GM18858 (cell line): ENCODE data around the gene SLC22A15.

ENCODE experiments used
- ATAC-seq: cut with Tn5 transposase; IDR thresholded peaks from one replicate; pipeline ENCODE4 v1.9.1; 2021; ENCODE audit not compliant: unreplicated experiment

Gene SLC22A15

DNA sequence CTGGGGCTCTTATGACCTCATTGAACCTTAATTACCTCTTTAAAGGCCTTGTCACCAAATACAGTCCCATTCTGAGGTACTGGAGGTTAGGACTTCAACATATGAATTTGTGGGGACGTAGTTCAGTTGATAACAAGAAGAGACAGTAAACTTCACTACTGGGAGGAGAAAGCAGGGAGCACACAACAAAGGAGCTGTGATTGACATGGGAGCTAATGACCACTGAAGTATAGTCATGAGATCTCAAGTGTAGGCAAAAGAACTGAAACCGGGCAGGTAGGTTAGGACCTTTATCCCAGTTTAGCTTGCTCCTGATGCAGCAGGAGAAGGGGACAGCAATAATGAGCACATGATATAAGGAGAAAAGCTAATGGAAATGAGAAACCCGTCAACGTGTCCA, 123.1 kb downstream of the SLC22A15 start:
- no peak for ATAC-seq

DNA sequence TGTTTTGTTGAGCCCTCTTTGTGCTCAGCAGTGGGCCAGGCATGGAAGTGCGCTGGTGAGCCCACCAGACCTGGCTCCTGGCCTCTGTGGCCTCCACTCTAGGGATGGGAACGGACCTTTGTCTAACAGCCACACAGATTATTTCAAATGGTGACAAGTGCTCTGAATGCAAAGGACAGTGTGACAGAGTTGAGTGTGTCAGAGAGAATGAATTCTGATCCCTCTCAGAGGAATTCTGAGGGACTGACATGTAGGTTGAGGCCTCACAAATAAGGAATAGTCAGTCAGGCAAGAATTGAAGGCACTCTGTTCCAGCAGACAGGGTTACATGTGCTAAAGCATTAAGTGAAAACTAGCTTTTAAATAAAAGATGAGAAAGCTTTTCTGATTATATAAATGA, 123.6 kb downstream of the SLC22A15 start:
- no peak for ATAC-seq

DNA sequence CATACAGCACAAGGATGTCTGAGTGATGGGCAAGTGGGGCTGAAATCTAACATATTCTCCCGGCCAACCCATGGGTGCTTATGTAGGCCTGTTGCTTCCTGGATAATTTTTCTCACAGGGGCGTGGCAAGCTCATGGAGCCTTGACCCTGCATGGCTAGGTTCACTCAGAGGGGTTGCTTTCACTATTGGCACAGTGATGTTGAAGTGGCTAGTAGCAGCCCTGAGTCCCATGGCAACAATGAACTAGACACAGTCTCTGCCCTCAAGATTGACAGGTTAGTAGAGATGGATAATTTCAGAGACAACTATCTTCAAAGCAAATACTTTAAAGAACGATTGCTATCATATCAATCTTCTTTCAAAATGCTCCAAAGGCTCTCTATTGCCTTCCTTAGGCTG, 128.4 kb downstream of the SLC22A15 start:
- no peak for ATAC-seq

DNA sequence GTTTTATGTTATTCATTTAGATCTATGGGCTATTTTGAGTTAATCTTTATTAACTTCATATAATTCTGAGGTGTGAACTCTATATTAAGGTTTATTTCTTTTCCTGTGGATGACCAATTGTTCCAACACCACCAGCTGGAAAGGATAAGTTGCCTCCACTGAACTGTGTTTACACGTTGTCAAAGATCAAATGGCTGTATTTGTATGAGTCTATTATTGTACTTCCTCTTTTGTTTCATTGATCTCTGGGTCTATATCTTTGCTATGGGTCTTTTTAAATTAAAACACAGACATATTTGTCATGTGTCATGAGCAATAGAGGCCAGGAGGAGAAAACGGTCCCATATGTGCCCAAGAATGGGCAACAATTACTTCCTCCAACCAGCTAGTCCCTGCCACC, 129.7 kb downstream of the SLC22A15 start:
- no peak for ATAC-seq

DNA sequence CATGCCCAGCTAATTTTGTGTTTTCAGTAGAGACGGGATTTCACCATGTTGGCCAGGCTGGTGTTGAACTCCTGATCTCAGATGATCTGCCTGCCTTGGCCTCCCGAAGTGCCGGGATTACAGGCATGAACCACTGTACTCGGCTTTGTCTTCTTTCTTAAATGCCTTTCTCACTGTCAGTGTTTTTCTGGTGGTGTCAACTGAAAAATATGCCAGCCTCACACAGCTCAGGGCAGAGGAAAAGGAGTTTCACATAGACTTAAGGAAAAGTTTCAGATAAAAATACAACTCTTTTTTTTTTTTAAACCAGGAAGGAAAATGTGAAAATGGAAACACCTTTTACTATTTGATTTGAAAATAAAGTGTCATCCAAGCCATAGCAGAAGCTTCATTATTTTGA, 130.3 kb downstream of the SLC22A15 start:
- no peak for ATAC-seq

DNA sequence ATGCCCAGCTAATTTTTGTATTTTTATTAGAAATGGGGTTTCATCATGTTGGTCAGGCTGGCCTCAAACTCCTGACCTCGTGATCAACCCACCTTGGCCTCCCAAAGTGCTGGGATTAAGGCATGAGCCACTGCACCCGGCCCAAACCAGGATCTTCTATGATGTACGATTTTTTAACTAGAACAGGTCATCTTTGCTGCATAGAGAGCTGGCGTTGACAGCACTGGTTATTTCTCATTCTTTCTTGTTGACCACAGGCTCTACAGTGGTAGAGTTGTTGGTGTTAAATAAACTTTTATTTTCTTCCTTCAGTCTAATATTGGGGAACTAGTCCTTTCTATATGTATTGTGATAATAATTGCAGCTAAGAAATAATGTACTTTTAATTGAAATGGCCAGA, 131.1 kb downstream of the SLC22A15 start:
- ATAC-seq: no peak

DNA sequence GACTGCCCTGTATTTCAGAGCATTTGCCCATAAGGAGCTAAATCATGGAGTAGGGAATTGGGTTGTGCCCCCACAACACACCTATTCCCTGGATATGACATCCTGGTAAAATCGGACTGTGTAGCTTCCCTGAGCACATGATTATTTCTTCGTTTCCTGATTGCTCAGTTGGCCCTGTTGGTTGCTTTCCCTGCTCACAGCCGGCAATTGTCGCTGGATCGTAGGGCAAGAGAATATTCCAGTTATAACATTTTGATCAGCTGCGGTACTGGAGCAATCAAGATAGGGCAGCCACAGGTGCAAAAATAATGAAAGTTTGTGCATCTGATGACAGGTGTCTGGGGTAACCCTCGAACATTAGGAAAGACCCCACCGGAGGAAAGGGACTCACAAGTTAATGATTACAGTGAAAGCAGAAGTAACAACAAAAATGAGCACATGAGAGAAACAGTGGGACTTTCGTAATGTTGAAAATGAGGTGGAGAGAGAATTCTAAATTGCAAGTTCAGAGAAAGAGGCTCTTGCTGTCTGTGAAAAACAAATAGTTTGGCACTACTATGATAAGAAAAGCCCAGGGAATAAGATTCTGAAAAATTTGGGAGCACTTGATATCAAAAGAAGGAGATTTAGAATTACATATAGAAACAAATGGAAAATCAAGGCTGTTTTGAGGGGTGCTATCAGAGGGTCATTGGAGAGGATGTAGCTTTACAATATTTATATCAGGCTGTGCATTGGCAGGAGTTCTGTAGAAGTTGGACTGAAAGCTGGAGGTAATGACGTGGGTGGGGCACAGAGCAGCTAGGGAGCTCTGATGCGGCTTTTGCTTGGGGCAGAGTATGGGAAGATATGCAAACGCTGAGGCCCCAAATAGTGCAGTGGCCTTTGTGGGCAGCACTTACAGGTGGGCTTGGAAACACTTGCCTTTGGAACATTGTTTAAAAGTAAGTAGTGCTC, 134.5 kb downstream of the SLC22A15 start, which contains the start of gene MAB21L3:
TSS of gene MAB21L3 (plus strand) at position 833 of the 957 bp plus-strand sequence. CDS start 1,217 bp downstream, outside the sequence.
- peak; percentile 57 for ATAC-seq

DNA sequence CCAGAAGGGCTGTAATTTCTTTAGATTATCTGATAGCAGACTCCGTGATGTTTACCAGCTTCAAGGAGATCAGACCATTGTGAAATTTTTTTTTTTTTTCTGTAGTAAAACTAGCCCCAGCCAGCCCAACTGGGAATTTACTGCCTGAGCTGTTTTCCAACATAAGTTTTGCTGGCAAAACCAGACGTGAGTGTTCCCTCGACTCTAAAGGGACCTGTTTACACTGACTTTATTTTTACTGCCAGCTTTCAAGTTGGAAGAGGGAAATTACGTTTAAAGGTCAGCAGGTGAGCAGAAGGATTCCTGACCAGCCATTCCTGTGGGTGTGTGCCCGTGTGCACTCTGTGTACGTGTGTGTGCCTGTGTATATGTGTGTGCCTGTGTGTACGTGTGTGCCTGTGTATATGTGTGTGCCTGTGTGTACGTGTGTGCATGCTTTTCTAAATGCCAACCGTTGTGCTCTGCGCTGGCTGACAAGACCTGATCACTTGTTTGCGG, 135.3 kb downstream of the SLC22A15 start:
- no peak for ATAC-seq

DNA sequence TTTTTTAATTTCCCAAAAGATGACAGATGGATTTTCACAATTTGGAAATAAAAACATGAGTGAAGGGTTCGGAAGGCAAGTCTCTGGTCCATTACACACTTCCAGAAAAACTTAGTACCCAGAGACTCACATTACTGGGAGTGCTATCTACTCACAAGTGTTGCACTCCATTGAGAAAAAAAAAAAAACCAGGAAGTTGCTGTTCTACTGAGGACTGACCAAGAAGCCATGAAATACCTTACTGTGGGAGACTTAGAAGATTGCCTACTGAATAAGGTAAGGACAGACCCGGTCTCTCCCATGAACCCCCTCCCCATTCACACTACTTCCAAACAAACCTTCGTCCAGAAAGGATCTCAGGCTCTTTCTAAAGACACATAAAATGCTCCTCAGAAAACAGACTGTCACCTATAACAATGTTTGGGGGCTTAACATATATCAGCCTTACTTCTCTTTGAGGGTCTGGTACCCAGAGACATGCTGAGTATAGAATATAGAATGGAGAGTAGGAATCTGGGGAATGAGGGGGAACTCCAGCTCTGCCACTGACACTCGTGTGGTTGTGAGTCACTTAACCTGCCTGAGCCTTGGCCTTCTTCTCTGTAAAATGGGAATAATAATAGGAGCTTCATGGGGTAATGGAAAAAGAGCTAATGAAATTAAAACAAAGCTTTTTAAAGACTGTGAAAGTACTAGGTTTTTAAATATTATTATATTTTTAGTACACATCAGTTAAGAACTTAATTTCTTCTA, 136.3 kb downstream of the SLC22A15 start:
- ATAC-seq: no peak

DNA sequence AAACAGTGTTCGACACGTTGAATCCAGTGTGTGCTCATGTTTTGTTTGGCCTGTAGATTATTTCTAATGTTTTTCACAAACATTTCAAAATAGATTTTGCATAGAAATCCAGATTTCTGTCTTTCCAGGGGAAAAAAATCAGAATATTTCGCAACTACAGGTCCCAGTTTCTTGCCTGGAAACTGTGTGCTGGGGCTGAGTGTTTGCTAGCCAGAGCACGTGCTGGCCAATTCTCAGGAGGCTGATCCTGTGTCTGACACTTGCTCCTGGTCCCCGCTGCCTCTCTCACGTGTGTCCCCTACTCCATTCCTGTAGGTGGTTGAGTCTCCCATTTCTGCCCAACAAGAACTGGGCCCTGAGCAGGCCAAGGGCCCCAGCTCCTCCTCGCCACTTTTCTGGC, 137.3 kb downstream of the SLC22A15 start:
- no peak for ATAC-seq

DNA sequence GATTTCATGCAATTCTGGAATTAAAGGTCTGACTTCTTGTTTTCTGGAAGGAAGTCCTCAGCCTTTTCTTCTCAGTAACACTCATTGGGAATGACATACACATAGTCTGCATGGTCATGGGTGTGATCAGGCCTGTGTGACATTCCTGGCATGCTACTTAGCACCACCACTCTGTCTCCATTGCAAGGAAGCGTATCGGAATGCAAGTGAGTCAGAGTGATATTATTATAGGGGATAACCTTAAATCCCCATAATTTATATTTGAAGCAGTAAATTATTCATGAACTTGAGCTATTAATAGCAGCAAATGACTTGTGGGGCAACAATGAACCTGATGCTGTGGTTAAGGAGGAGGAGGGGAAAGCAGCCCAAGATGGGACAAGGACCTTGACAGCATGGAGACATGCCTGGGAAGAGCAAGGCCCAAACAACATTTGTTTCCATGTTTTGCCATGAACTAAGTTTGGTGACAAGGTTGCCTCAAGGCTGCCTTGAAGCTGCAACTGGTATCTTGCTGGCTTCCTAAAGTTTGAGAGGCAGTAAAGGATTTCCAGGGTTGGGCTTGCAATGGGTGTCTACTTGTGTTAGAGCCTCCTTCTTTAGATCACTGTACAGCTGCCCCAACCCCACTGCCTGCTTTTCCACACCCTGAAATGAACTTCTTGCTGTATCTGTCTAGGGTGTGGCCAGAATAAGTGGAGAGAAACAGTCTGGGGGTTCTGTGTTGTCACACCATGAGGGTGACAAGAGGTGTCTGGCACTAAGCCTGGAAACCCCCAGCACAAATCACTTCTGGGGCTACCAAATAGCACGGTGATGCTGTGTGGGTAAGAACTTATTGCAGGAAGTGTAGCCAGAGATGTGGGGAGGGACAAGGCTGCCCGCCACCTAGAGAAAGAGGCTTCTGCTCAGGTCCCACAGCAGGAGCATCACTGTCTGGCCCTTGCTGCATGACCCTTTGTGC, 139.4 kb downstream of the SLC22A15 start:
- ATAC-seq: no peak

DNA sequence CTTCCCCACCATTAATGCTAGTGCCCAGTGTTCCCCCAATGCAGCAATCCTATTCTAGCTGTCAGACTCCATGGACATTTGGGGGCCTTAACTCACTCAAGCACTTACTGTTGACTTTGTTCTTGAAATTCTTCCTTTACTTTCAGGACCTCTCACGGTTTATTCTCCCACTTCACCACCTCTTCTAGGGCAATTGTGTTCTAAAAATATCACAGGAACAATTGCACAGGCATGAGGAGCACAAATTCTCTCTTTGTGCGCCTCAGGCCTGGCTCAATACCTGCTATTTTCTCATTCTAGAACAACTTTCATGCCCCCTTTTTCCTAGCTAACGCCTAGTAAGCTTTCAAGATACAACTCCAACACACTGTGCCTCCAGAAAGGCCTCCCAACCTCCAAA, 142.2 kb downstream of the SLC22A15 start:
- ATAC-seq: no peak
